ENCODE data around the gene TRAPPC1.

Gene TRAPPC1

DNA sequence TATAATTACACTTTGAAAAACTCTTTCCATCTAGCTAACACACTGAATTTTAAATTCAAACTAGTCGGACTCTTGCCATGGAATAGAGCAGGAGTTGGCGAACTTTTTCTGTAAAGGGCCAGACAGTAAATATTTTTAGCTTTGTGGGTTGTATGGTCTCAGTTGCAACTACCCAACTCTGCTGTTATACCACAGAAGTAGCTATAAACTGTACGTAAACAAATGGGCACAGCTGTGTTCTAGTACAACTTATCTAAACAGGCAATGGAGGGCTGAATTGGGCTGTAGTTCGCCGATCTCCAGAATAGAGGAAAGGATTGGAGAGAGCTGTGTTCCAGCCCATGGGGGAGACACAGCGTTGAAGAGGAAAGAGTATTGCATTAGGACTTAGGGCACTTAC is 9.0 kb upstream of the TRAPPC1 start:
- no peak for DNase-seq (ENCODE audit: low read depth)
- no peak overlapping the region for H3K4me3 ChIP-seq (ENCODE audit: low read length)
- TF ChIP-seq, protein P1, sequence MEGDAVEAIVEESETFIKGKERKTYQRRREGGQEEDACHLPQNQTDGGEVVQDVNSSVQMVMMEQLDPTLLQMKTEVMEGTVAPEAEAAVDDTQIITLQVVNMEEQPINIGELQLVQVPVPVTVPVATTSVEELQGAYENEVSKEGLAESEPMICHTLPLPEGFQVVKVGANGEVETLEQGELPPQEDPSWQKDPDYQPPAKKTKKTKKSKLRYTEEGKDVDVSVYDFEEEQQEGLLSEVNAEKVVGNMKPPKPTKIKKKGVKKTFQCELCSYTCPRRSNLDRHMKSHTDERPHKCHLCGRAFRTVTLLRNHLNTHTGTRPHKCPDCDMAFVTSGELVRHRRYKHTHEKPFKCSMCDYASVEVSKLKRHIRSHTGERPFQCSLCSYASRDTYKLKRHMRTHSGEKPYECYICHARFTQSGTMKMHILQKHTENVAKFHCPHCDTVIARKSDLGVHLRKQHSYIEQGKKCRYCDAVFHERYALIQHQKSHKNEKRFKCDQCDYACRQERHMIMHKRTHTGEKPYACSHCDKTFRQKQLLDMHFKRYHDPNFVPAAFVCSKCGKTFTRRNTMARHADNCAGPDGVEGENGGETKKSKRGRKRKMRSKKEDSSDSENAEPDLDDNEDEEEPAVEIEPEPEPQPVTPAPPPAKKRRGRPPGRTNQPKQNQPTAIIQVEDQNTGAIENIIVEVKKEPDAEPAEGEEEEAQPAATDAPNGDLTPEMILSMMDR (conservative IDR thresholded peaks at IDR 0.05; ENCODE audit: low read depth, low read length) = no peak

DNA sequence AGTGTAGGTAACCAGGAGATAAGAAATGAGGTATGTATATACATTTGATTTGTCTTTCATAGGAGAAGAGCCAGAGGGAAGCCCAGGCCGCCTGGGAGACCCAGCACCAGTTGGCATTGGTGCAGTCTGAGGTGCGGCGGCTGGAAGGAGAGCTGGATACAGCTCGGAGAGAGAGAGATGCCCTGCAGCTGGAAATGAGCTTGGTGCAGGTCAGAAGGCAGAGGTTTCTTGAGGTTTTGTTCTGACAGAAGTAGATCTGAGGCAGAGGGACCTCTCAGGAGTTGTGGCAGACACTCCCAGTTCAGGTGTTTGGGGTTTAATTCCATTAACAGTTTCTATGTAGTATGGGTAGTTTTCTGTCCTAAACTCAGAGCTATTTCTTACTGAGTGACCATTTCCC is 8.3 kb upstream of the TRAPPC1 start:
- no peak for DNase-seq (ENCODE audit: low read depth)
- no peak overlapping the region for H3K4me3 ChIP-seq (ENCODE audit: low read length)
- TF ChIP-seq, protein P1 (conservative IDR thresholded peaks at IDR 0.05; ENCODE audit: low read depth, low read length) = no peak

DNA sequence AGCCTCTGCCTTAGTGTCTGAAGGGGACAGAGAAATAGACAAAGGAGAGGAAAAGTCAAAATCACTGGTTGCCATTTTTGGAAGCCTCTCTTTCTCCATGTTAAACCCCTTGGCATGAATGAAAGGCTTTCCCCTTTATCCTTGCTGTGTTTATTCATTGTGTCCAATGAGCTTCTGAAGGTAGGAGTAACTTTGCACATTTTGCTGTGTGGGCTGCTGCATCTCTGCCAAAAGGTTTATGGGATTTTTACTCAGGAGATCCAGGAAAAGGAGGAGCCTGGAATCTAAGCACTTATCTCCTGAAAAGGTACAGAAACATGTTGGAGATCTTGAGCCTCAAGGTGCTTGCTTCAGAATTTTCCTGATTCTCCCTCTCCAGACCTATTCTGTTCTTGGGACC is 4.1 kb upstream of the TRAPPC1 start:
- DNase-seq (ENCODE audit: low read depth) = no peak
- TF ChIP-seq, protein P1 (conservative IDR thresholded peaks at IDR 0.05; ENCODE audit: low read depth, low read length) = no peak
- H3K4me3 ChIP-seq (ENCODE audit: low read length) = no peak overlapping the region

DNA sequence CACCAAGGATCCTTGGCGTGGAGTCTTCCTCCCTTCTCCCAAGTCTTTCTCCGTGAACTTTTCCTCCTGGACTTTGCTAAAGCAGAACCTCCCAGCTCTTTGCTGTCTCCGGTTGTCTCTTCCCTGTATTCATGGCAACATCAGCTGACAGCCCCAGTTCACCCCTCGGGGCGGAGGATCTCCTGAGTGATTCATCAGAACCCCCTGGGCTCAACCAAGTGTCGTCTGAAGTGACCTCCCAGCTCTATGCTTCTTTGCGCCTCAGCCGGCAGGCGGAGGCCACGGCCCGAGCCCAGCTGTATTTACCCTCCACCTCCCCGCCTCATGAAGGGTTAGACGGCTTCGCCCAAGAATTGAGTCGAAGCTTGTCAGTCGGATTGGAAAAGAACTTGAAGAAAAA is 1.2 kb upstream of the TRAPPC1 start:
- TF ChIP-seq, protein P1 (conservative IDR thresholded peaks at IDR 0.05; ENCODE audit: low read depth, low read length) = peak; percentile 30
- DNase-seq (ENCODE audit: low read depth) = no peak
- peak overlapping the region; percentile 99 for H3K4me3 ChIP-seq (ENCODE audit: low read length)

DNA sequence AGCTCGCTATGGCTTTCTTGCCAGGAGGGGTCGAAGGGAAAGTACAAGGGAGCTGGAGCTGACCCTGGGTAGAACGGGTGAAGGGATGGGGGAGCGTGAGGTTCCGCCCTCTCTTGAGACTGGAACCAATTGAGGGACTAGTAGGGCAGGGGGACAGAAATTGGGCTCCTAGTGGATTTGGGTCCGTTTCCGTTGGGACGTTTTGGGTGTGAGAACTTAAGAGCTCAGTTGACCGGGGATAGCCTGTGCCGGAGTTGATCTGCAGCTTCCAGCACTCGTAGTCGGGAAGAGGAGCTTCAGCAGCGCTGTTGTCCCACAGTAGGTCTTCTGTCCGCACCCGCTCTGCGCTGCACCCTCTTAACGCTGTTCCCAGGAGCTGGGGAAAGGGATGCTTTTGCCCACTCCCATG is 741 bp upstream of the TRAPPC1 start:
- peak overlapping the region; percentile 99 for H3K4me3 ChIP-seq (ENCODE audit: low read length)
- TF ChIP-seq, protein P1 (conservative IDR thresholded peaks at IDR 0.05; ENCODE audit: low read depth, low read length) = no peak
- DNase-seq (ENCODE audit: low read depth) = no peak

DNA sequence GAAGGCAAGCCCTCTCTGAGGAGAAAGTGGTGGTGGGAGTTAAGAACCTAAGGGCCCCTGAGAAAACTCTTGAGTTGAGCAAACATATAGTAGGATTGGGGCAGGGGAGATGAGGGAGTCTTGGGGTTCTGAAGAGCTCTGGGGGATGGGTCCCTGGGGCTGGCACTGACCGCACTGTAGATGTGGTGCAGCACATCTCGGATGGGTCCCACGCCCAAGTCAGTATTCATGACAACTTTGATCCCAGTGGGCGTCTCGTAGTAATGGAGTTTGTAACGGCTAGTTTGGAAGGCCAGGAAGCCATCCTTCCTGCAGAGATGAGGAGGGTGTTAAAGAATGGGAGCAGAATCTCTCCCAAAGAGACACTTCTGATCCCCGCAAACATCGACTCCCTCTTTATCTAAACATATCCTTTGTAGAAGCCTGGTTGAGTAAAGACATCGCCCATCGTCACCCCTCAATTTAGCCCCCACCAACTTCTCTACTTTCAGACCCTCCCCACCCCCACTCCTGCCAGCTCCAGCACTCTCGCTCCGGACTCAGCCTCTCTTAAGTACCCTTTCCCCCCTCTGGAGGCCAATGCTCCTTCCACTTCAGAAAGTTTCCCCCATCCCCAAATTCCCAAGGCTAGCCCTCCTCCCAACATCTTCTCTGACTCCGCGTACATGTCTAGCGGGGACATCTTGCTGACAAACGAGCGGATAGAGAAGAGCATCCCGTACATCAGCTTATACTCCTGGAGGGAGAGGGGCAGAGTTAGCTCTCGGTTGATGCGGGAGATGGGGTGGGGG is 710 bp downstream of the TRAPPC1 start:
- TF ChIP-seq, protein P1 (conservative IDR thresholded peaks at IDR 0.05; ENCODE audit: low read depth, low read length) = no peak
- peak overlapping the region; percentile 99 for H3K4me3 ChIP-seq (ENCODE audit: low read length)
- no peak for DNase-seq (ENCODE audit: low read depth)

Data from retinal pigment epithelial cell (primary cell).